Measurements from ENCODE around the gene ATXN7.

GRCh38 chr3:63926309-63926708 is 62.6 kb downstream of the ATXN7 start:
- TF ChIP-seq CTCF (IDR thresholded peaks at IDR 0.05): no peak
- TF ChIP-seq POLR2A (IDR thresholded peaks at IDR 0.05): no peak

All from esophagus squamous epithelium (tissue), 4 donors.